OCI-M2 (cell line): ENCODE data around the gene MAP3K13.
"Not testable (repeated sequence)": the region's sequence is repeated elsewhere in the genome, so short reads cannot be mapped to it uniquely, and the experiment has no call there.

Source experiments
- DNase-seq: peaks from one replicate; lab custom pipeline; 2025; ENCODE audit not compliant: unreplicated experiment; lab: John Stamatoyannopoulos, UW

The MAP3K13 gene

GRCh38 chr3:185444329-185444728, 81.4 kb downstream of the MAP3K13 start:
- no peak for DNase-seq

- DNase-seq = no peak
Measured at GRCh38 chr3:185448107-185448506, 85.2 kb downstream of the MAP3K13 start.

GRCh38 chr3:185451432-185451831, 88.5 kb downstream of the MAP3K13 start:
- DNase-seq = not testable (repeated sequence)

GRCh38 chr3:185457376-185457775, 94.4 kb downstream of the MAP3K13 start:
- no peak for DNase-seq

GRCh38 chr3:185460309-185460708, 97.4 kb downstream of the MAP3K13 start:
- DNase-seq = no peak

- DNase-seq = no peak
Measured at GRCh38 chr3:185460719-185461350, 97.9 kb downstream of the MAP3K13 start.

- DNase-seq = no peak
Measured at GRCh38 chr3:185465471-185465870, 102.5 kb downstream of the MAP3K13 start.

GRCh38 chr3:185466123-185466522, 103.2 kb downstream of the MAP3K13 start:
- not testable (repeated sequence) for DNase-seq

- DNase-seq = no peak
Measured at GRCh38 chr3:185469542-185469941, 106.6 kb downstream of the MAP3K13 start.

- DNase-seq = no peak
Measured at GRCh38 chr3:185470323-185470722, 107.4 kb downstream of the MAP3K13 start.

GRCh38 chr3:185473290-185473815, 110.4 kb downstream of the MAP3K13 start:
- no peak for DNase-seq

- DNase-seq = not testable (repeated sequence)
Measured at GRCh38 chr3:185474922-185475321, 112.0 kb downstream of the MAP3K13 start.

- no peak for DNase-seq
Measured at GRCh38 chr3:185477316-185477715, 114.4 kb downstream of the MAP3K13 start.

- DNase-seq = no peak
Measured at GRCh38 chr3:185479373-185479945, 116.5 kb downstream of the MAP3K13 start.

GRCh38 chr3:185484296-185484695, 121.4 kb downstream of the MAP3K13 start:
- DNase-seq = no peak

- no peak for DNase-seq
Measured at GRCh38 chr3:185486394-185486793, 123.5 kb downstream of the MAP3K13 start.

GRCh38 chr3:185488465-185488864, 125.5 kb downstream of the MAP3K13 start:
- no peak for DNase-seq

- DNase-seq = no peak
Measured at GRCh38 chr3:185489462-185489861, 126.5 kb downstream of the MAP3K13 start.

GRCh38 chr3:185490241-185490640, 127.3 kb downstream of the MAP3K13 start:
- DNase-seq = no peak

- DNase-seq = peak; percentile 32
Measured at GRCh38 chr3:185498503-185499396, 135.8 kb downstream of the MAP3K13 start, which contains the start of gene TMEM41A. TMEM41A (minus strand) TSS chr3:185499035; CDS start chr3:185498961, 74 bp downstream.

- DNase-seq = no peak
Measured at GRCh38 chr3:185502987-185503386, 140.1 kb downstream of the MAP3K13 start.

- DNase-seq = no peak
Measured at GRCh38 chr3:185503521-185503920, 140.6 kb downstream of the MAP3K13 start.
